IMR-90 (cell line): ENCODE data around the gene LUZP1. TPM values are rescaled to one million over a fixed set of nuclear protein-coding genes. Genes with fewer than 3 reads are reported as not detected.

ENCODE experiments used
- ATAC-seq: fragments of 200-7000 bp; cut with Tn5 transposase; 2 replicates; pipeline ENCODE4 v1.9.1; 2020; ENCODE audit warnings: low read depth, mild to moderate bottlenecking, moderate library complexity
- BruUV-seq: library from RNA; stranded (reverse); fragments of 400-500 nt; replicated peaks from 2 replicates; lab custom pipeline; 2021; lab: Mats Ljungman, UMichigan
- CTCF ChIA-PET: fragments of 300-600 bp; formaldehyde crosslinking; extraction: SDS; loops from one replicate; lab custom pipeline; 2021; ENCODE audit warnings: antibody characterized with exemption; lab: Yijun Ruan, JAX
- POLR2A ChIA-PET: fragments of 300-600 bp; sonication (Branson Sonifier 250); formaldehyde crosslinking; loops from one replicate; lab custom pipeline; 2022; ENCODE audit warnings: antibody characterized with exemption; ENCODE audit not compliant: unreplicated experiment; lab: Charles Lee
- DNase-seq: peaks from one replicate; pipeline ENCODE4 v3.0.0; 2013
- H2AFZ ChIP-seq: replicated peaks from 2 replicates; pipeline ENCODE3; 2013; ENCODE audit warnings: low read length, mild to moderate bottlenecking; ENCODE audit not compliant: poor library complexity
- H2AK5ac ChIP-seq: 2 replicates; pipeline ENCODE4 v1.6.1; 2013; ENCODE audit warnings: low read depth, low read length, inconsistent platforms
- H2AK9ac ChIP-seq: replicated peaks from 2 replicates; pipeline ENCODE3; 2013; ENCODE audit warnings: mild to moderate bottlenecking, low read depth, low read length, moderate library complexity; ENCODE audit not compliant: poor library complexity
- H2BK120ac ChIP-seq: 2 replicates; pipeline ENCODE4 v1.6.1; 2013; ENCODE audit warnings: low read depth, low read length, inconsistent platforms
- H2BK15ac ChIP-seq: 3 replicates; pipeline ENCODE4 v1.6.1; 2013; ENCODE audit warnings: low read depth, low read length, inconsistent platforms
- H2BK20ac ChIP-seq: 2 replicates; pipeline ENCODE4 v1.6.1; 2013; ENCODE audit warnings: low read depth, mild to moderate bottlenecking, inconsistent platforms, low read length, moderate library complexity
- H2BK5ac ChIP-seq: 2 replicates; pipeline ENCODE4 v1.6.1; 2013; ENCODE audit warnings: mild to moderate bottlenecking, low read depth, low read length, inconsistent platforms; ENCODE audit not compliant: poor library complexity, severe bottlenecking
- H3K14ac ChIP-seq: replicated peaks from 2 replicates; pipeline ENCODE4 v1.6.1; 2013; ENCODE audit warnings: low read depth, low read length, inconsistent platforms
- H3K18ac ChIP-seq: 2 replicates; pipeline ENCODE4 v1.6.1; 2013; ENCODE audit warnings: low read depth, low read length, control low read depth
- H3K23ac ChIP-seq: 2 replicates; pipeline ENCODE4 v1.6.1; 2013; ENCODE audit warnings: low read depth, low read length, inconsistent platforms
- H3K27ac ChIP-seq: 2 replicates; pipeline ENCODE4 v1.5.1; 2013; ENCODE audit warnings: mild to moderate bottlenecking, control low read depth, low read length; ENCODE audit not compliant: insufficient read depth
- H3K27me3 ChIP-seq: 2 replicates; pipeline ENCODE4 v1.6.1; 2013; ENCODE audit warnings: low read length; ENCODE audit not compliant: control insufficient read depth, insufficient read depth
- H3K36me3 ChIP-seq: 2 replicates; pipeline ENCODE4 v1.6.1; 2013; ENCODE audit warnings: low read length, mixed read lengths; ENCODE audit not compliant: control insufficient read depth, insufficient read depth
- H3K4ac ChIP-seq: 2 replicates; pipeline ENCODE4 v1.6.1; 2013; ENCODE audit warnings: low read depth, low read length, inconsistent platforms
- H3K4me1 ChIP-seq: 2 replicates; pipeline ENCODE4 v1.6.1; 2013; ENCODE audit warnings: low read length, mixed read lengths; ENCODE audit not compliant: control insufficient read depth, insufficient read depth
- H3K4me2 ChIP-seq: 2 replicates; pipeline ENCODE4 v1.6.1; 2013; ENCODE audit warnings: low read depth, mild to moderate bottlenecking, control low read depth, low read length, moderate library complexity
- H3K4me3 ChIP-seq: 2 replicates; pipeline ENCODE4 v1.5.1; 2013; ENCODE audit warnings: low read depth, mild to moderate bottlenecking, control low read depth, low read length, moderate library complexity; ENCODE audit not compliant: insufficient read depth
- H3K56ac ChIP-seq: 2 replicates; pipeline ENCODE4 v1.6.1; 2013; ENCODE audit warnings: low read length, inconsistent platforms; ENCODE audit not compliant: insufficient read depth; ENCODE audit errors: extremely low read depth
- H3K79me1 ChIP-seq, 2 experiments: 2 replicates each; pipeline ENCODE4 v1.6.1; 2013; ENCODE audit warnings: low read length in 2 of 2, inconsistent platforms in 1 of 2, low read depth in 1 of 2
- H3K9ac ChIP-seq: 2 replicates; pipeline ENCODE4 v1.6.1; 2013; ENCODE audit warnings: low read depth, low read length, control low read depth
- H3K9me1 ChIP-seq: 2 replicates; pipeline ENCODE4 v1.6.1; 2013; ENCODE audit warnings: low read length, inconsistent platforms; ENCODE audit not compliant: insufficient read depth
- H3K9me3 ChIP-seq: 2 replicates; pipeline ENCODE4 v1.6.1; 2013; ENCODE audit warnings: low read length; ENCODE audit not compliant: control insufficient read depth, insufficient read depth
- H4K20me1 ChIP-seq: 2 replicates; pipeline ENCODE4 v1.6.1; 2013; ENCODE audit warnings: low read length, inconsistent platforms; ENCODE audit not compliant: insufficient read depth
- H4K5ac ChIP-seq: 2 replicates; pipeline ENCODE4 v1.6.1; 2013; ENCODE audit warnings: mild to moderate bottlenecking, low read depth, low read length, control low read depth
- H4K8ac ChIP-seq, 2 experiments: 2 replicates each; pipeline ENCODE4 v1.6.1; 2013; ENCODE audit warnings: low read depth in 2 of 2, low read length in 2 of 2, control low read depth in 1 of 2, inconsistent platforms in 1 of 2
- H4K91ac ChIP-seq: 2 replicates; pipeline ENCODE4 v1.6.1; 2013; ENCODE audit warnings: low read depth, low read length, inconsistent platforms; ENCODE audit not compliant: insufficient read depth
- BHLHE40 ChIP-seq: fragments of 150-350 bp; IDR thresholded peaks from 2 replicates; pipeline ENCODE4 v1.6.1; 2016; ENCODE audit warnings: mild to moderate bottlenecking, low read depth, low read length
- CEBPB ChIP-seq: IDR thresholded peaks from 2 replicates; pipeline ENCODE4 v1.6.1; 2012; ENCODE audit warnings: low read depth, low read length, improper control_type of control experiment
- CHD1 ChIP-seq: IDR thresholded peaks from 2 replicates; pipeline ENCODE4 v1.6.1; 2012; ENCODE audit warnings: low read depth, low read length, improper control_type of control experiment
- FOS ChIP-seq: fragments of 150-350 bp; IDR thresholded peaks from 2 replicates; pipeline ENCODE4 v1.6.1; 2016; ENCODE audit warnings: low read depth, low read length
- MAFK ChIP-seq: IDR thresholded peaks from 2 replicates; pipeline ENCODE4 v1.6.1; 2012; ENCODE audit warnings: low read depth, low read length, improper control_type of control experiment
- MAZ ChIP-seq: IDR thresholded peaks from 2 replicates; pipeline ENCODE4 v1.6.1; 2012; ENCODE audit warnings: low read depth, mild to moderate bottlenecking, low read length, improper control_type of control experiment, moderate library complexity, borderline replicate concordance
- MXI1 ChIP-seq: IDR thresholded peaks from 2 replicates; pipeline ENCODE4 v1.6.1; 2012; ENCODE audit warnings: low read depth, mild to moderate bottlenecking, low read length, moderate library complexity, borderline replicate concordance
- NFE2L2 ChIP-seq: fragments of 150-350 bp; IDR thresholded peaks from 2 replicates; pipeline ENCODE4 v1.6.1; 2016; ENCODE audit warnings: low read depth, mild to moderate bottlenecking, low read length
- POLR2A ChIP-seq: IDR thresholded peaks from 2 replicates; pipeline ENCODE4 v1.6.1; 2012; ENCODE audit warnings: mild to moderate bottlenecking, low read depth, low read length
- RAD21 ChIP-seq: IDR thresholded peaks from 2 replicates; pipeline ENCODE4 v1.6.1; 2012; ENCODE audit warnings: low read length, improper control_type of control experiment
- RCOR1 ChIP-seq: IDR thresholded peaks from 2 replicates; pipeline ENCODE4 v1.6.1; 2012; ENCODE audit warnings: mild to moderate bottlenecking, low read length, improper control_type of control experiment; ENCODE audit not compliant: insufficient replicate concordance
- RFX5 ChIP-seq: IDR thresholded peaks from 2 replicates; pipeline ENCODE4 v1.8.0; 2012; ENCODE audit warnings: low read depth, mild to moderate bottlenecking, low read length, moderate library complexity
- SMC3 ChIP-seq: fragments of 150-350 bp; IDR thresholded peaks from 2 replicates; pipeline ENCODE4 v1.6.1; 2016; ENCODE audit warnings: low read depth, mild to moderate bottlenecking, antibody characterized with exemption, low read length, moderate library complexity
- USF2 ChIP-seq: fragments of 150-350 bp; IDR thresholded peaks from 2 replicates; pipeline ENCODE4 v1.6.1; 2017; ENCODE audit warnings: mild to moderate bottlenecking, antibody characterized with exemption, low read length, low read depth
- whole genome bisulfite sequencing, 2 experiments: methylation state at CpG; one replicate each; pipeline versions ENCODE4 v1.1.5 to v1.1.7; 2013; ENCODE audit warnings: missing lambda C conversion rate in 2 of 2; ENCODE audit not compliant: insufficient read length in 1 of 2; ENCODE audit errors: extremely low coverage in 2 of 2; 5-methylcytosine and 5-hydroxymethylcytosine counted together
- dilution Hi-C: fragments of 300-500 bp; cut with HindIII; formaldehyde crosslinking; loops from one replicate; pipeline ENCODE4 v1.14.3; 2018; ENCODE audit warnings: low sequenced_read_pairs; ENCODE audit not compliant: unreplicated experiment
- in situ Hi-C: fragments of 300-500 bp; cut with MboI; formaldehyde crosslinking; loops from 3 replicates; pipeline ENCODE4 v1.14.3; 2019; ENCODE audit warnings: low sequenced_read_pairs, inconsistent platforms, mixed read lengths
- intact Hi-C: fragments of 100-400 bp; cut with micrococcal nuclease; formaldehyde crosslinking; loops from 2 replicates; pipeline ENCODE4 v1.10.0; 2022
- polyA plus RNA-seq, 3 experiments: library from polyadenylated mRNA; depleted of rRNA; stranded (reverse); fragments of >200 nt; gene quantifications; 2 replicates each; pipeline ENCODE4 v1.2.3, GENCODE V29; 2012; ENCODE audit warnings: low replicate concordance in 1 of 3
- total RNA-seq: library from RNA; depleted of rRNA; stranded (reverse); fragments of >200 nt; gene quantifications from 2 replicates; pipeline ENCODE4 v1.2.3, GENCODE V29; 2012
- TF ChIP-seq, protein P1 (sequence below): conservative IDR thresholded peaks from 2 replicates; pipeline ENCODE4 v1.5.1; 2012; ENCODE audit warnings: mild to moderate bottlenecking, low read depth, low read length, improper control_type of control experiment
- TF ChIP-seq, protein P2 (sequence below): fragments of 150-350 bp; IDR thresholded peaks from 2 replicates; pipeline ENCODE4 v1.6.1; 2016; ENCODE audit warnings: low read depth, mild to moderate bottlenecking, low read length, moderate library complexity, borderline replicate concordance

Gene LUZP1
- total and polyA plus RNA-seq, 2 of the 4 experiments (the other 2 are of a cell fraction): 13.1 to 31.7 TPM

- H3K14ac ChIP-seq: no peak overlapping the region; the same call in 1 of the 2 replicates
- 100% methylated on average over 2 of the region's 3 CpGs; no CpG with 5 or more reads in 1 of the 2 experiments for WGBS, 2 experiments
- H3K4me2 ChIP-seq: no peak overlapping the region
- H3K9me1 ChIP-seq: peaks cover 24% of the 10 kb centered on the region
- H4K5ac ChIP-seq: no peak overlapping the region
- H3K4ac ChIP-seq: no peak overlapping the region
- no peak overlapping the region for H3K56ac ChIP-seq
- H4K8ac ChIP-seq: no peak overlapping the region
- no peak overlapping the region for H3K18ac ChIP-seq
- H3K4me1 ChIP-seq: peaks cover 15% of the 10 kb centered on the region
- H2BK5ac ChIP-seq: no peak overlapping the region
- H3K4me3 ChIP-seq: no peak overlapping the region
- no peaks in the 10 kb centered on the region for H3K9me3 ChIP-seq
- no peak overlapping the region; the same call in 1 of the 2 replicates for H3K23ac ChIP-seq
- no peak overlapping the region for H4K91ac ChIP-seq
- H3K36me3 ChIP-seq: no peaks in the 10 kb centered on the region
- H3K27ac ChIP-seq: no peak overlapping the region
- intact Hi-C loops (no loop called here), dilution Hi-C loops (no loop called here), in situ Hi-C loops (no loop called here)
- TF ChIP-seq MXI1 (no peak), NFE2L2 (no peak), MAZ (no peak), BHLHE40 (no peak), USF2 (no peak), POLR2A (no peak), CHD1 (no peak), CEBPB (no peak), RFX5 (no peak), RCOR1 (no peak), MAFK (no peak), RAD21 (no peak), SMC3 (no peak), FOS (no peak)
- TF ChIP-seq, protein P1, sequence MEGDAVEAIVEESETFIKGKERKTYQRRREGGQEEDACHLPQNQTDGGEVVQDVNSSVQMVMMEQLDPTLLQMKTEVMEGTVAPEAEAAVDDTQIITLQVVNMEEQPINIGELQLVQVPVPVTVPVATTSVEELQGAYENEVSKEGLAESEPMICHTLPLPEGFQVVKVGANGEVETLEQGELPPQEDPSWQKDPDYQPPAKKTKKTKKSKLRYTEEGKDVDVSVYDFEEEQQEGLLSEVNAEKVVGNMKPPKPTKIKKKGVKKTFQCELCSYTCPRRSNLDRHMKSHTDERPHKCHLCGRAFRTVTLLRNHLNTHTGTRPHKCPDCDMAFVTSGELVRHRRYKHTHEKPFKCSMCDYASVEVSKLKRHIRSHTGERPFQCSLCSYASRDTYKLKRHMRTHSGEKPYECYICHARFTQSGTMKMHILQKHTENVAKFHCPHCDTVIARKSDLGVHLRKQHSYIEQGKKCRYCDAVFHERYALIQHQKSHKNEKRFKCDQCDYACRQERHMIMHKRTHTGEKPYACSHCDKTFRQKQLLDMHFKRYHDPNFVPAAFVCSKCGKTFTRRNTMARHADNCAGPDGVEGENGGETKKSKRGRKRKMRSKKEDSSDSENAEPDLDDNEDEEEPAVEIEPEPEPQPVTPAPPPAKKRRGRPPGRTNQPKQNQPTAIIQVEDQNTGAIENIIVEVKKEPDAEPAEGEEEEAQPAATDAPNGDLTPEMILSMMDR: no peak
- TF ChIP-seq, protein P2, sequence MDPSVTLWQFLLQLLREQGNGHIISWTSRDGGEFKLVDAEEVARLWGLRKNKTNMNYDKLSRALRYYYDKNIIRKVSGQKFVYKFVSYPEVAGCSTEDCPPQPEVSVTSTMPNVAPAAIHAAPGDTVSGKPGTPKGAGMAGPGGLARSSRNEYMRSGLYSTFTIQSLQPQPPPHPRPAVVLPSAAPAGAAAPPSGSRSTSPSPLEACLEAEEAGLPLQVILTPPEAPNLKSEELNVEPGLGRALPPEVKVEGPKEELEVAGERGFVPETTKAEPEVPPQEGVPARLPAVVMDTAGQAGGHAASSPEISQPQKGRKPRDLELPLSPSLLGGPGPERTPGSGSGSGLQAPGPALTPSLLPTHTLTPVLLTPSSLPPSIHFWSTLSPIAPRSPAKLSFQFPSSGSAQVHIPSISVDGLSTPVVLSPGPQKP: no peak
- ATAC-seq (no peak), DNase-seq (no peak)
- H3K27me3 ChIP-seq: no peaks in the 10 kb centered on the region
- ChIA-PET POLR2A (no interaction called here), CTCF (no interaction called here)
- H2BK20ac ChIP-seq: no peak overlapping the region
- no peak overlapping the region for H2BK120ac ChIP-seq
- peaks cover 77% of the 10 kb centered on the region for H4K20me1 ChIP-seq
- H3K9ac ChIP-seq: no peak overlapping the region
- H2BK15ac ChIP-seq: no peak overlapping the region
- BruUV-seq: no TSS peak
- H3K79me1 ChIP-seq: peaks cover 11 to 90% of the 10 kb centered on the region in 2 experiments; a peak in 3 of 4 replicates
- H2AFZ ChIP-seq: no peak overlapping the region
- no peak overlapping the region for H2AK5ac ChIP-seq
- no peak overlapping the region for H2AK9ac ChIP-seq
Measured at GRCh38 chr1:23120383-23120782, 48.3 kb downstream of the LUZP1 start.
